Keratinocyte (primary cell): Measurements from ENCODE around the gene SH3PXD2A. TPM values are rescaled to one million over a fixed set of nuclear protein-coding genes. Genes with fewer than 3 reads are reported as not detected.

Experiments
- DNase-seq: peaks from one replicate; pipeline ENCODE4 v3.0.0-alpha.2; 2011; ENCODE audit warnings: low read depth, missing footprints, low spot score
- FAIRE-seq: peaks from 2 replicates; lab custom pipeline; 2011; peaks lifted over from hg19 to GRCh38; lab: Jason Lieb, UNC
- H2AFZ ChIP-seq: 2 replicates; pipeline ENCODE4 v1.6.0; 2012; ENCODE audit warnings: low read length, control low read depth, inconsistent platforms; ENCODE audit not compliant: control insufficient read depth
- H3K27ac ChIP-seq: 2 replicates; pipeline ENCODE4 v1.5.1; 2011; ENCODE audit warnings: low read length; ENCODE audit not compliant: control insufficient read depth, insufficient read depth
- H3K27me3 ChIP-seq: 3 replicates; pipeline ENCODE4 v1.6.0; 2011; ENCODE audit warnings: low read length; ENCODE audit not compliant: control insufficient read depth, insufficient read depth; ENCODE audit errors: extremely low read depth
- H3K36me3 ChIP-seq, 2 experiments: 2 replicates in 1 of 2; 3 replicates in 1 of 2; pipeline ENCODE4 v1.5.1; 2011; ENCODE audit warnings: low read length in 2 of 2, mild to moderate bottlenecking in 1 of 2; ENCODE audit not compliant: control insufficient read depth in 2 of 2, insufficient read depth in 2 of 2; ENCODE audit errors: extremely low read depth in 1 of 2
- H3K4me1 ChIP-seq: 3 replicates; pipeline ENCODE4 v1.5.1; 2011; ENCODE audit warnings: low read length; ENCODE audit not compliant: control insufficient read depth, insufficient read depth; ENCODE audit errors: extremely low read depth
- H3K4me2 ChIP-seq: 3 replicates; pipeline ENCODE4 v1.6.0; 2011; ENCODE audit warnings: low read depth, low read length; ENCODE audit not compliant: control insufficient read depth, insufficient read depth; ENCODE audit errors: extremely low read depth
- H3K4me3 ChIP-seq, 3 experiments: fragments of 200-600 bp in 1 of 3; sonication (generic) in 1 of 3; 2 replicates in 2 of 3; 3 replicates in 1 of 3; pipeline ENCODE4 v1.5.1; 2011 to 2016; ENCODE audit warnings: low read length in 3 of 3, mild to moderate bottlenecking in 3 of 3, control low read depth in 2 of 3, inconsistent platforms in 1 of 3, low read depth in 1 of 3, mixed read lengths in 1 of 3, mixed run types in 1 of 3, moderate library complexity in 1 of 3; ENCODE audit not compliant: control insufficient read depth in 2 of 3, insufficient read depth in 2 of 3; ENCODE audit errors: extremely low read depth in 1 of 3
- H3K79me2 ChIP-seq: 2 replicates; pipeline ENCODE4 v1.6.0; 2012; ENCODE audit warnings: low read length; ENCODE audit not compliant: control insufficient read depth, insufficient read depth
- H3K9ac ChIP-seq: 3 replicates; pipeline ENCODE4 v1.6.0; 2011; ENCODE audit warnings: low read length; ENCODE audit not compliant: control insufficient read depth, insufficient read depth; ENCODE audit errors: extremely low read depth
- H3K9me1 ChIP-seq: 3 replicates; pipeline ENCODE4 v1.6.0; 2011; ENCODE audit warnings: low read length; ENCODE audit not compliant: control insufficient read depth, insufficient read depth; ENCODE audit errors: extremely low read depth
- H3K9me3 ChIP-seq: 2 replicates; pipeline ENCODE4 v1.5.1; 2012; ENCODE audit warnings: low read depth, low read length; ENCODE audit not compliant: control insufficient read depth
- H4K20me1 ChIP-seq: 3 replicates; pipeline ENCODE4 v1.6.0; 2011; ENCODE audit warnings: low read length; ENCODE audit not compliant: control insufficient read depth, insufficient read depth; ENCODE audit errors: extremely low read depth
- CTCF ChIP-seq, 3 experiments: IDR thresholded peaks in 1 of 3; conservative IDR thresholded peaks in 1 of 3; optimal IDR thresholded peaks in 1 of 3; 2 replicates in 2 of 3; 3 replicates in 1 of 3; pipeline versions ENCODE3 to v1.5.1; 2011; ENCODE audit warnings: low read length in 3 of 3, mild to moderate bottlenecking in 3 of 3, moderate library complexity in 2 of 3, control low read depth in 1 of 3, inconsistent platforms in 1 of 3; ENCODE audit not compliant: insufficient read depth in 2 of 3; ENCODE audit errors: extremely low read depth in 1 of 3
- EZH2 ChIP-seq: IDR thresholded peaks from one replicate; pipeline ENCODE4 v1.6.1; 2012; ENCODE audit warnings: inconsistent platforms, mild to moderate bottlenecking, low read length, moderate library complexity
- dilution Hi-C: fragments of 300-500 bp; cut with MboI; formaldehyde crosslinking; loops from one replicate; pipeline ENCODE4 v1.7.0; 2020; ENCODE audit warnings: low sequenced_read_pairs; ENCODE audit not compliant: extremely low pct_ligation_motif_present
- polyA plus RNA-seq, 5 experiments: library from polyadenylated mRNA; depleted of rRNA in 3 of 5; stranded (reverse) in 3 of 5; stranded (forward) in 1 of 5; unstranded in 1 of 5; fragments of >200 nt; gene quantifications; 1 replicate in 1 of 5; 2 replicates in 3 of 5; 3 replicates in 1 of 5; pipeline versions ENCODE4 v1.2.1 to v1.2.3, GENCODE V29; 2011 to 2012; ENCODE audit warnings: missing spikeins in 2 of 5, low read depth in 1 of 5, low replicate concordance in 1 of 5

The SH3PXD2A gene
- polyA plus RNA-seq, 1 donor (not counting 4 experiments of a cell fraction or from before 2014, with no cell fraction given) = 33.9 TPM

GRCh38 chr10:103548581-103549348, 306.6 kb downstream of the SH3PXD2A start:
- Histone ChIP-seq H3K36me3 (no peaks in the 10 kb centered on the region), H3K27ac (no peak overlapping the region), H2AFZ (no peak overlapping the region), H3K4me1 (no peaks in the 10 kb centered on the region), H3K79me2 (no peaks in the 10 kb centered on the region), H3K4me2 (no peak overlapping the region), H3K27me3 (peaks cover 32% of the 10 kb centered on the region), H3K9me3 (no peaks in the 10 kb centered on the region), H3K4me3 (no peak overlapping the region), H3K9me1 (no peaks in the 10 kb centered on the region), H4K20me1 (no peaks in the 10 kb centered on the region), H3K9ac (no peak overlapping the region)
- no peak for DNase-seq
- TF ChIP-seq CTCF (optimal IDR thresholded peaks at IDR 0.05 in 1 of 3, IDR thresholded peaks at IDR 0.05 in 1 of 3, conservative IDR thresholded peaks at IDR 0.05 in 1 of 3; ENCODE audit: extremely low read depth in 1 of 3, insufficient read depth in 2 of 3, low read length in 3 of 3) (no peak), EZH2 (no peak)
- no peak for FAIRE-seq
- dilution Hi-C loops = no loop called here

GRCh38 chr10:103548006-103548405, 307.4 kb downstream of the SH3PXD2A start:
- no peak for FAIRE-seq
- no peak for TF ChIP-seq CTCF (optimal IDR thresholded peaks at IDR 0.05 in 1 of 3, IDR thresholded peaks at IDR 0.05 in 1 of 3, conservative IDR thresholded peaks at IDR 0.05 in 1 of 3; ENCODE audit: extremely low read depth in 1 of 3, insufficient read depth in 2 of 3, low read length in 3 of 3)
- H3K79me2 ChIP-seq = no peaks in the 10 kb centered on the region
- peaks cover 35% of the 10 kb centered on the region for H3K27me3 ChIP-seq
- peaks cover 2% of the 10 kb centered on the region for H3K4me1 ChIP-seq
- no peaks in the 10 kb centered on the region for H3K9me1 ChIP-seq
- dilution Hi-C loops = no loop called here
- H3K9me3 ChIP-seq = no peaks in the 10 kb centered on the region
- H3K4me2 ChIP-seq = no peak overlapping the region
- no peaks in the 10 kb centered on the region for H4K20me1 ChIP-seq
- no peak overlapping the region for H2AFZ ChIP-seq
- no peak overlapping the region for H3K27ac ChIP-seq
- H3K4me3 ChIP-seq = no peak overlapping the region
- no peaks in the 10 kb centered on the region for H3K36me3 ChIP-seq
- no peak overlapping the region for H3K9ac ChIP-seq
- no peak for DNase-seq
